IMR-90 (cell line): ENCODE measurements around the gene GDPD5. TPM values are rescaled to one million over a fixed set of nuclear protein-coding genes. Genes with fewer than 3 reads are reported as not detected.

Experiments used
- ATAC-seq: fragments of 200-7000 bp; cut with Tn5 transposase; 2 replicates; pipeline ENCODE4 v1.9.1; 2020; ENCODE audit warnings: low read depth, mild to moderate bottlenecking, moderate library complexity
- BruUV-seq: library from RNA; stranded (reverse); fragments of 400-500 nt; replicated peaks from 2 replicates; lab custom pipeline; 2021; lab: Mats Ljungman, UMichigan
- CTCF ChIA-PET: fragments of 300-600 bp; formaldehyde crosslinking; extraction: SDS; loops from one replicate; lab custom pipeline; 2021; ENCODE audit warnings: antibody characterized with exemption; lab: Yijun Ruan, JAX
- POLR2A ChIA-PET: fragments of 300-600 bp; sonication (Branson Sonifier 250); formaldehyde crosslinking; loops from one replicate; lab custom pipeline; 2022; ENCODE audit warnings: antibody characterized with exemption; ENCODE audit not compliant: unreplicated experiment; lab: Charles Lee
- DNase-seq: peaks from one replicate; pipeline ENCODE4 v3.0.0; 2013
- H2AFZ ChIP-seq: replicated peaks from 2 replicates; pipeline ENCODE3; 2013; ENCODE audit warnings: low read length, mild to moderate bottlenecking; ENCODE audit not compliant: poor library complexity
- H2AK5ac ChIP-seq: 2 replicates; pipeline ENCODE4 v1.6.1; 2013; ENCODE audit warnings: low read depth, low read length, inconsistent platforms
- H2AK9ac ChIP-seq: replicated peaks from 2 replicates; pipeline ENCODE3; 2013; ENCODE audit warnings: mild to moderate bottlenecking, low read depth, low read length, moderate library complexity; ENCODE audit not compliant: poor library complexity
- H2BK120ac ChIP-seq: 2 replicates; pipeline ENCODE4 v1.6.1; 2013; ENCODE audit warnings: low read depth, low read length, inconsistent platforms
- H2BK15ac ChIP-seq: 3 replicates; pipeline ENCODE4 v1.6.1; 2013; ENCODE audit warnings: low read depth, low read length, inconsistent platforms
- H2BK20ac ChIP-seq: 2 replicates; pipeline ENCODE4 v1.6.1; 2013; ENCODE audit warnings: low read depth, mild to moderate bottlenecking, inconsistent platforms, low read length, moderate library complexity
- H2BK5ac ChIP-seq: 2 replicates; pipeline ENCODE4 v1.6.1; 2013; ENCODE audit warnings: mild to moderate bottlenecking, low read depth, low read length, inconsistent platforms; ENCODE audit not compliant: poor library complexity, severe bottlenecking
- H3K14ac ChIP-seq: replicated peaks from 2 replicates; pipeline ENCODE4 v1.6.1; 2013; ENCODE audit warnings: low read depth, low read length, inconsistent platforms
- H3K18ac ChIP-seq: 2 replicates; pipeline ENCODE4 v1.6.1; 2013; ENCODE audit warnings: low read depth, low read length, control low read depth
- H3K23ac ChIP-seq: 2 replicates; pipeline ENCODE4 v1.6.1; 2013; ENCODE audit warnings: low read depth, low read length, inconsistent platforms
- H3K27ac ChIP-seq: 2 replicates; pipeline ENCODE4 v1.5.1; 2013; ENCODE audit warnings: mild to moderate bottlenecking, control low read depth, low read length; ENCODE audit not compliant: insufficient read depth
- H3K27me3 ChIP-seq: 2 replicates; pipeline ENCODE4 v1.6.1; 2013; ENCODE audit warnings: low read length; ENCODE audit not compliant: control insufficient read depth, insufficient read depth
- H3K36me3 ChIP-seq: 2 replicates; pipeline ENCODE4 v1.6.1; 2013; ENCODE audit warnings: low read length, mixed read lengths; ENCODE audit not compliant: control insufficient read depth, insufficient read depth
- H3K4ac ChIP-seq: 2 replicates; pipeline ENCODE4 v1.6.1; 2013; ENCODE audit warnings: low read depth, low read length, inconsistent platforms
- H3K4me1 ChIP-seq: 2 replicates; pipeline ENCODE4 v1.6.1; 2013; ENCODE audit warnings: low read length, mixed read lengths; ENCODE audit not compliant: control insufficient read depth, insufficient read depth
- H3K4me2 ChIP-seq: 2 replicates; pipeline ENCODE4 v1.6.1; 2013; ENCODE audit warnings: low read depth, mild to moderate bottlenecking, control low read depth, low read length, moderate library complexity
- H3K4me3 ChIP-seq: 2 replicates; pipeline ENCODE4 v1.5.1; 2013; ENCODE audit warnings: low read depth, mild to moderate bottlenecking, control low read depth, low read length, moderate library complexity; ENCODE audit not compliant: insufficient read depth
- H3K56ac ChIP-seq: 2 replicates; pipeline ENCODE4 v1.6.1; 2013; ENCODE audit warnings: low read length, inconsistent platforms; ENCODE audit not compliant: insufficient read depth; ENCODE audit errors: extremely low read depth
- H3K79me1 ChIP-seq, 2 experiments: 2 replicates each; pipeline ENCODE4 v1.6.1; 2013; ENCODE audit warnings: low read length in 2 of 2, inconsistent platforms in 1 of 2, low read depth in 1 of 2
- H3K9ac ChIP-seq: 2 replicates; pipeline ENCODE4 v1.6.1; 2013; ENCODE audit warnings: low read depth, low read length, control low read depth
- H3K9me1 ChIP-seq: 2 replicates; pipeline ENCODE4 v1.6.1; 2013; ENCODE audit warnings: low read length, inconsistent platforms; ENCODE audit not compliant: insufficient read depth
- H3K9me3 ChIP-seq: 2 replicates; pipeline ENCODE4 v1.6.1; 2013; ENCODE audit warnings: low read length; ENCODE audit not compliant: control insufficient read depth, insufficient read depth
- H4K20me1 ChIP-seq: 2 replicates; pipeline ENCODE4 v1.6.1; 2013; ENCODE audit warnings: low read length, inconsistent platforms; ENCODE audit not compliant: insufficient read depth
- H4K5ac ChIP-seq: 2 replicates; pipeline ENCODE4 v1.6.1; 2013; ENCODE audit warnings: mild to moderate bottlenecking, low read depth, low read length, control low read depth
- H4K8ac ChIP-seq, 2 experiments: 2 replicates each; pipeline ENCODE4 v1.6.1; 2013; ENCODE audit warnings: low read depth in 2 of 2, low read length in 2 of 2, control low read depth in 1 of 2, inconsistent platforms in 1 of 2
- H4K91ac ChIP-seq: 2 replicates; pipeline ENCODE4 v1.6.1; 2013; ENCODE audit warnings: low read depth, low read length, inconsistent platforms; ENCODE audit not compliant: insufficient read depth
- CHD1 ChIP-seq: IDR thresholded peaks from 2 replicates; pipeline ENCODE4 v1.6.1; 2012; ENCODE audit warnings: low read depth, low read length, improper control_type of control experiment
- CTCF ChIP-seq: conservative IDR thresholded peaks from 2 replicates; pipeline ENCODE4 v1.5.1; 2012; ENCODE audit warnings: mild to moderate bottlenecking, low read depth, low read length, improper control_type of control experiment
- MAFK ChIP-seq: IDR thresholded peaks from 2 replicates; pipeline ENCODE4 v1.6.1; 2012; ENCODE audit warnings: low read depth, low read length, improper control_type of control experiment
- MAZ ChIP-seq: IDR thresholded peaks from 2 replicates; pipeline ENCODE4 v1.6.1; 2012; ENCODE audit warnings: low read depth, mild to moderate bottlenecking, low read length, improper control_type of control experiment, moderate library complexity, borderline replicate concordance
- MXI1 ChIP-seq: IDR thresholded peaks from 2 replicates; pipeline ENCODE4 v1.6.1; 2012; ENCODE audit warnings: low read depth, mild to moderate bottlenecking, low read length, moderate library complexity, borderline replicate concordance
- NFE2L2 ChIP-seq: fragments of 150-350 bp; IDR thresholded peaks from 2 replicates; pipeline ENCODE4 v1.6.1; 2016; ENCODE audit warnings: low read depth, mild to moderate bottlenecking, low read length
- RAD21 ChIP-seq: IDR thresholded peaks from 2 replicates; pipeline ENCODE4 v1.6.1; 2012; ENCODE audit warnings: low read length, improper control_type of control experiment
- SMC3 ChIP-seq: fragments of 150-350 bp; IDR thresholded peaks from 2 replicates; pipeline ENCODE4 v1.6.1; 2016; ENCODE audit warnings: low read depth, mild to moderate bottlenecking, antibody characterized with exemption, low read length, moderate library complexity
- WGBS, 2 experiments: methylation state at CpG; one replicate each; pipeline versions ENCODE4 v1.1.5 to v1.1.7; 2013; ENCODE audit warnings: missing lambda C conversion rate in 2 of 2; ENCODE audit not compliant: insufficient read length in 1 of 2; ENCODE audit errors: extremely low coverage in 2 of 2; 5-methylcytosine and 5-hydroxymethylcytosine counted together
- dilution Hi-C: fragments of 300-500 bp; cut with HindIII; formaldehyde crosslinking; loops from one replicate; pipeline ENCODE4 v1.14.3; 2018; ENCODE audit warnings: low sequenced_read_pairs; ENCODE audit not compliant: unreplicated experiment
- in situ Hi-C: fragments of 300-500 bp; cut with MboI; formaldehyde crosslinking; loops from 3 replicates; pipeline ENCODE4 v1.14.3; 2019; ENCODE audit warnings: low sequenced_read_pairs, inconsistent platforms, mixed read lengths
- intact Hi-C: fragments of 100-400 bp; cut with micrococcal nuclease; formaldehyde crosslinking; loops from 2 replicates; pipeline ENCODE4 v1.10.0; 2022
- polyA plus RNA-seq, 3 experiments: library from polyadenylated mRNA; depleted of rRNA; stranded (reverse); fragments of >200 nt; gene quantifications; 2 replicates each; pipeline ENCODE4 v1.2.3, GENCODE V29; 2012; ENCODE audit warnings: low replicate concordance in 1 of 3
- total RNA-seq: library from RNA; depleted of rRNA; stranded (reverse); fragments of >200 nt; gene quantifications from 2 replicates; pipeline ENCODE4 v1.2.3, GENCODE V29; 2012

The GDPD5 gene
- total and polyA plus RNA-seq, 2 of the 4 experiments (the other 2 are of a cell fraction): 2.0 to 7.9 TPM

GRCh38 chr11:75388386-75389275, 137.1 kb downstream of the GDPD5 start:
- CTCF ChIA-PET: interaction anchor here (0.6 to 2.9 kb wide), 9 partner anchors 17 to 211 kb away, joined by 3 to 20 read pairs (median 5); no protein-coding TSS in a partner anchor
- peaks cover 4% of the 10 kb centered on the region for H3K4me1 ChIP-seq
- no TSS peak for BruUV-seq
- no peak overlapping the region for H2BK15ac ChIP-seq
- ATAC-seq: peak; percentile 91
- peaks cover 5% of the 10 kb centered on the region; the same call in 1 of the 2 replicates for H4K20me1 ChIP-seq
- TF ChIP-seq NFE2L2 (no peak), MAZ (peak; percentile 56; the same call in 1 of the 2 replicates), RAD21 (peak; percentile 91), SMC3 (peak; percentile 80), CTCF (peak; percentile 93), MXI1 (no peak), CHD1 (no peak), MAFK (no peak)
- no peak overlapping the region for H3K4ac ChIP-seq
- no peak overlapping the region for H3K56ac ChIP-seq
- no peak overlapping the region for H3K9ac ChIP-seq
- peak overlapping the region; percentile 44 for H2AK9ac ChIP-seq
- no peaks in the 10 kb centered on the region for H3K79me1 ChIP-seq
- H4K91ac ChIP-seq: 0 out of 2 replicates have a peak overlapping the region, but pooled peaks have one; percentile 28
- 0 out of 2 replicates have a peak overlapping the region, but pooled peaks have one; percentile 15 for H3K14ac ChIP-seq
- dilution Hi-C loops: no loop called here
- no peak overlapping the region for H3K27ac ChIP-seq
- H2BK20ac ChIP-seq: no peak overlapping the region; the same call in 1 of the 2 replicates
- H3K27me3 ChIP-seq: peaks cover 4% of the 10 kb centered on the region
- H2BK5ac ChIP-seq: no peak overlapping the region
- no peak overlapping the region for H2BK120ac ChIP-seq
- no peak overlapping the region; a peak in 1 of 4 replicates for H4K8ac ChIP-seq
- POLR2A ChIA-PET: interaction anchor here (1.2 kb wide), 1 partner anchor 177 kb away, joined by 9 read pairs; no protein-coding TSS in a partner anchor
- 0 out of 2 replicates have a peak overlapping the region, but pooled peaks have one; percentile 14 for H2AK5ac ChIP-seq
- no peak overlapping the region for H4K5ac ChIP-seq
- no peaks in the 10 kb centered on the region for H3K9me3 ChIP-seq
- no peaks in the 10 kb centered on the region for H3K36me3 ChIP-seq
- intact Hi-C loops: loop anchor here (1.0 to 5.0 kb wide), 2 partner anchors 144 to 479 kb away; no protein-coding TSS in a partner anchor
- peak overlapping the region; percentile 36 for H2AFZ ChIP-seq
- no peak overlapping the region for H3K4me3 ChIP-seq
- H3K9me1 ChIP-seq: no peaks in the 10 kb centered on the region
- DNase-seq: peak; percentile 81
- H3K23ac ChIP-seq: no peak overlapping the region
- no peak overlapping the region for H3K18ac ChIP-seq
- in situ Hi-C loops: no loop called here
- peak overlapping the region; percentile 42 for H3K4me2 ChIP-seq
- WGBS, 2 experiments: 46% methylated on average over 4 of the region's 9 CpGs; no CpG with 5 or more reads in 1 of the 2 experiments
